IgD-negative memory B cell (primary cell): ENCODE data around the gene DIP2A. TPM values are rescaled to one million over a fixed set of nuclear protein-coding genes. Genes with fewer than 3 reads are reported as not detected.
"Not testable (repeated sequence)": the region's sequence is repeated elsewhere in the genome, so short reads cannot be mapped to it uniquely, and the experiment has no call there.

ENCODE experiments used
- H3K27ac Mint-ChIP-seq, 3 donors: one replicate each; pipeline ENCODE4 v1.8.0; 2020 to 2022; ENCODE audit warnings: mild to moderate bottlenecking in 3 of 3, mixed read lengths in 3 of 3, moderate library complexity in 1 of 3
- H3K27me3 Mint-ChIP-seq: one replicate; pipeline ENCODE4 v1.8.0; 2021; ENCODE audit warnings: mixed read lengths
- H3K36me3 Mint-ChIP-seq: one replicate; pipeline ENCODE4 v1.8.0; 2020; ENCODE audit warnings: mild to moderate bottlenecking, mixed read lengths
- H3K4me1 Mint-ChIP-seq, 3 donors: one replicate each; pipeline ENCODE4 v1.8.0; 2020 to 2022; ENCODE audit warnings: mixed read lengths in 3 of 3, mild to moderate bottlenecking in 1 of 3
- H3K4me3 Mint-ChIP-seq, 4 donors: one replicate each; pipeline ENCODE4 v1.8.0; 2020 to 2022; ENCODE audit warnings: mild to moderate bottlenecking in 4 of 4, mixed read lengths in 4 of 4, moderate library complexity in 3 of 4
- H3K9me3 Mint-ChIP-seq, 3 donors: one replicate each; pipeline ENCODE4 v1.8.0; 2020 to 2021; ENCODE audit warnings: mixed read lengths in 3 of 3, mild to moderate bottlenecking in 1 of 3
- polyA plus RNA-seq: library from polyadenylated mRNA; unstranded; fragments of 300-500 nt; fragmentation: Illumina TruSeq; gene quantifications from one replicate; pipeline ENCODE4 v1.2.3, GENCODE V29; 2021

The DIP2A gene
- polyA plus RNA-seq, 1 donor from 2014 or later = 7.6 TPM

GRCh38 chr21:46452710-46453109 lies 6.0 kb upstream of the DIP2A start:
- Mint-ChIP-seq H3K27me3 (no peaks in the 10 kb centered on the region), H3K4me3 (peak overlapping the region in 1 of 4 donors; percentile 60), H3K4me1 (peaks cover 11 to 20% (median 16%) of the 10 kb centered on the region in 3 donors), H3K36me3 (peaks cover 10% of the 10 kb centered on the region), H3K27ac (no peak overlapping the region), H3K9me3 (peaks cover 0 to 5% (median 4%) of the 10 kb centered on the region in 3 donors)

GRCh38 chr21:46454142-46454541 lies 4.5 kb upstream of the DIP2A start:
- peaks cover 4% of the 10 kb centered on the region for H3K36me3 Mint-ChIP-seq
- no peaks in the 10 kb centered on the region for H3K27me3 Mint-ChIP-seq
- H3K4me3 Mint-ChIP-seq = no peak overlapping the region
- no peaks in the 10 kb centered on the region for H3K9me3 Mint-ChIP-seq
- H3K4me1 Mint-ChIP-seq = peaks cover 13 to 20% (median 15%) of the 10 kb centered on the region in 3 donors
- H3K27ac Mint-ChIP-seq = peak overlapping the region in 1 of 3 donors; percentile 18

GRCh38 chr21:46454634-46455390 lies 3.9 kb upstream of the DIP2A start:
- Mint-ChIP-seq H3K9me3 (no peaks in the 10 kb centered on the region), H3K27me3 (no peaks in the 10 kb centered on the region), H3K27ac (peak overlapping the region in 2 of 3 donors; percentile 18 to 53), H3K36me3 (peaks cover 4% of the 10 kb centered on the region), H3K4me1 (peaks cover 13 to 21% (median 17%) of the 10 kb centered on the region in 3 donors), H3K4me3 (peak overlapping the region in 1 of 4 donors; percentile 95)

DNA sequence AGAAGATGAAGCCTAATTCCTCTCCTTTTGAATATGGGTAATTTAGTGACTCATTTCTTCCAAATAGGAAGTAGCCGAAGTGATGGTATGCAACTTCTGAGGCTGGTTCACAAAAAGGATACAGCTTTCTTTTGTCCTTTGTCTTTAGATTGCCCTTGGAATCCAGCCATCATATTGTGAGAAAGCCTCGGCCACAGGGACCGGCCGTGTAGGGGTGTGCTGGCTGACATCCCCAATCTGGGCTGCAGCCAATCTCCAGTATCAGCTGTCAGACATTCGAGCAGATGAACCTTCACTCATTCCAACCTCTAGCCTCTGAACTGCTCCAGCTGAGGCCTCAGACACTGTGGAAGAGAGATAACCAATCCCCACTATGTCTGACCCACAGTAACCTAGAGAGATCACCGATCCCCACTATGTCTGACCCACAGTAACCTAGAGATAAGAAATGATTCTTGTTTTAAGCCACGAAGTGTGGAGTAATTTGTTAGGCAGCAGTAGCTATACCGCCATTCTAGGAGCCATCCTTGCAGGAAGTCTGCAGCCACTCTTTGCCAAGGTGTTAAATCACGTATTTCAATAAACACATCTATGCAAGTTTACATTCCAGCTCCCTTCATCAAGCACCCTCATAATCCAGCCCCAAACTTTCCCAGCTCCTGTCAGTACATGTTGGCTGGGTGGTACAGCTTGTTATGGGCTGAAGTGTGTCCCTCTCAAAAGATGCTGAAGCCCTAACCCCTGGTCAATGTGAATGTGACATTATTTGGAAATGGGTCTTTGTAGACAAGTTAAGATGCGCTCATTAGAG lies 2.9 kb upstream of the DIP2A start:
- Mint-ChIP-seq H3K36me3 (peaks cover 4% of the 10 kb centered on the region), H3K27me3 (no peaks in the 10 kb centered on the region), H3K27ac (no peak overlapping the region), H3K4me3 (peak overlapping the region in 2 of 4 donors; percentile 49 to 95), H3K4me1 (peaks cover 18 to 23% (median 21%) of the 10 kb centered on the region in 3 donors), H3K9me3 (no peaks in the 10 kb centered on the region)

- peaks cover 4% of the 10 kb centered on the region for H3K36me3 Mint-ChIP-seq
- peaks cover 20 to 27% (median 24%) of the 10 kb centered on the region in 3 donors for H3K4me1 Mint-ChIP-seq
- H3K4me3 Mint-ChIP-seq = peak overlapping the region; percentile 63 to 95 (median 83)
- peak overlapping the region in 1 of 3 donors; percentile 84 for H3K27ac Mint-ChIP-seq
- H3K9me3 Mint-ChIP-seq = no peaks in the 10 kb centered on the region
- H3K27me3 Mint-ChIP-seq = no peaks in the 10 kb centered on the region
Observed at GRCh38 chr21:46456750-46457149, 1.9 kb upstream of the DIP2A start.

- H3K4me3 Mint-ChIP-seq = peak overlapping the region; percentile 91 to 96 (median 93)
- peak overlapping the region; percentile 80 to 91 (median 84) for H3K27ac Mint-ChIP-seq
- H3K36me3 Mint-ChIP-seq = no peaks in the 10 kb centered on the region
- H3K4me1 Mint-ChIP-seq = peaks cover 21 to 29% (median 21%) of the 10 kb centered on the region in 3 donors
- no peaks in the 10 kb centered on the region for H3K27me3 Mint-ChIP-seq
- no peaks in the 10 kb centered on the region for H3K9me3 Mint-ChIP-seq
Observed at GRCh38 chr21:46457801-46458314, 833 bp upstream of the DIP2A start.

- H3K4me1 Mint-ChIP-seq = peaks cover 21 to 27% (median 24%) of the 10 kb centered on the region in 3 donors
- H3K9me3 Mint-ChIP-seq = no peaks in the 10 kb centered on the region
- H3K27ac Mint-ChIP-seq = no peak overlapping the region
- no peaks in the 10 kb centered on the region for H3K36me3 Mint-ChIP-seq
- H3K4me3 Mint-ChIP-seq = peak overlapping the region; percentile 83 to 95 (median 88)
- H3K27me3 Mint-ChIP-seq = no peaks in the 10 kb centered on the region
Observed at GRCh38 chr21:46459024-46459355, 299 bp downstream of the DIP2A start.

- no peaks in the 10 kb centered on the region for H3K27me3 Mint-ChIP-seq
- peak overlapping the region in 2 of 3 donors; percentile 62 to 93 for H3K27ac Mint-ChIP-seq
- H3K9me3 Mint-ChIP-seq = no peaks in the 10 kb centered on the region
- no peaks in the 10 kb centered on the region for H3K36me3 Mint-ChIP-seq
- H3K4me3 Mint-ChIP-seq = peak overlapping the region; percentile 81 to 96 (median 96)
- H3K4me1 Mint-ChIP-seq = peaks cover 20 to 27% (median 24%) of the 10 kb centered on the region in 3 donors
Observed at GRCh38 chr21:46459356-46460112, 843 bp downstream of the DIP2A start.

- Mint-ChIP-seq H3K36me3 (peaks cover 2% of the 10 kb centered on the region), H3K27ac (no peak overlapping the region), H3K27me3 (no peaks in the 10 kb centered on the region), H3K4me3 (peak overlapping the region in 1 of 4 donors; percentile 67), H3K4me1 (peaks cover 15 to 20% (median 19%) of the 10 kb centered on the region in 3 donors), H3K9me3 (no peaks in the 10 kb centered on the region)
Observed at GRCh38 chr21:46461909-46462308, 3.2 kb downstream of the DIP2A start.

DNA sequence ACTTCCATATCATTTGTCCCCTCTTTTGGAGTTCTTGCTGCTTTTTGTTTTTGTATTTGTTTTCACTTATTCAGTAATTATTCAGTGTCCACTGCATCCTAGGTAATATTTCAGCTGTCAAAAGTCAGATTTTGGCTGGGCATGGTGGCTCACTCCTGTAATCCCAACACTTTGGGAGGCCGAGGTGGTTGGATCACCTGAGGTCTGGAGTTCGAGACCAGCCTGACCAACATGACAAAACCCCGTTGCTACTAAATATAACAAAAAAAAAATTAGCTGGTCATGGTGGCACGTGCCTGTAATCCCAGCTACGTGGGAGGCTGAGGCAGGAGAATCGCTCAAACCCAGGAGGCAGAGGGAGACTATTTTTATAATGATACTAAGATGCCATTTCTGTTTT lies 6.5 kb downstream of the DIP2A start:
- H3K4me1 Mint-ChIP-seq = peaks cover 10 to 13% (median 11%) of the 10 kb centered on the region in 3 donors
- not testable (repeated sequence) for H3K9me3 Mint-ChIP-seq, H3K27me3 Mint-ChIP-seq, H3K27ac Mint-ChIP-seq, H3K36me3 Mint-ChIP-seq, H3K4me3 Mint-ChIP-seq

GRCh38 chr21:46465651-46466050 lies 7.0 kb downstream of the DIP2A start:
- H3K27ac Mint-ChIP-seq = no peak overlapping the region
- H3K36me3 Mint-ChIP-seq = peaks cover 2% of the 10 kb centered on the region
- no peak overlapping the region for H3K4me3 Mint-ChIP-seq
- no peaks in the 10 kb centered on the region for H3K9me3 Mint-ChIP-seq
- H3K27me3 Mint-ChIP-seq = no peaks in the 10 kb centered on the region
- H3K4me1 Mint-ChIP-seq = peaks cover 8 to 9% (median 9%) of the 10 kb centered on the region in 3 donors

- Mint-ChIP-seq H3K27me3 (no peaks in the 10 kb centered on the region), H3K9me3 (no peaks in the 10 kb centered on the region), H3K4me3 (no peak overlapping the region), H3K36me3 (peaks cover 5% of the 10 kb centered on the region), H3K4me1 (peaks cover 9 to 17% (median 12%) of the 10 kb centered on the region in 3 donors), H3K27ac (no peak overlapping the region)
Observed at GRCh38 chr21:46468108-46468774, 9.6 kb downstream of the DIP2A start.

DNA sequence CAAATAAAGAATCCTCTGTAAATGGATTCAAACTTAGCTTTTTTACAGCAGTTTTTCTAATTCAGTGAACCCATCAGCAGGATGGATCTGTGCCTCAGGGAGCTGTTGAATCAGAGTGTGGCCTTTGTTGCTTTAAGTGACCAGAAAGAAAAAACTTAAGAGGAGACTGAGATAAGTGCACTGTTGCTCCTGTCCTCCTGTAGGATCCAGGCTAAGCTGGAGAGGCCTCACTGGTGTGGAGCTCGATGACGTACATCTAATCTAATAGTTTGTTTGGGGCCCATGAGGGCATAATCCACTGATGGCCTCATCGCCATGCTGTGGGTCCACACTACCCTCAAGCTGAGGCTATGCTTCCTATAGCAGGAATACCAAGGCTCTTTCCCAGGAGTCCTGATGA lies 10.6 kb downstream of the DIP2A start:
- Mint-ChIP-seq H3K9me3 (no peaks in the 10 kb centered on the region), H3K27ac (peak overlapping the region in 1 of 3 donors; percentile 54), H3K36me3 (peaks cover 6% of the 10 kb centered on the region), H3K27me3 (no peaks in the 10 kb centered on the region), H3K4me3 (no peak overlapping the region), H3K4me1 (peaks cover 14 to 22% (median 17%) of the 10 kb centered on the region in 3 donors)

GRCh38 chr21:46471514-46471913 lies 12.8 kb downstream of the DIP2A start:
- no peaks in the 10 kb centered on the region for H3K9me3 Mint-ChIP-seq
- no peaks in the 10 kb centered on the region for H3K27me3 Mint-ChIP-seq
- H3K4me3 Mint-ChIP-seq = no peak overlapping the region
- H3K27ac Mint-ChIP-seq = no peak overlapping the region
- H3K36me3 Mint-ChIP-seq = peaks cover 9% of the 10 kb centered on the region
- peaks cover 22 to 28% (median 23%) of the 10 kb centered on the region in 3 donors for H3K4me1 Mint-ChIP-seq
